GM18909 (cell line): Measurements from ENCODE around the gene SPTBN4.
"Not testable (repeated sequence)": the region's sequence is repeated elsewhere in the genome, so short reads cannot be mapped to it uniquely, and the experiment has no call there.

ENCODE experiments used
- ATAC-seq: cut with Tn5 transposase; IDR thresholded peaks from one replicate; pipeline ENCODE4 v1.9.1; 2021; ENCODE audit warnings: mild to moderate bottlenecking; ENCODE audit not compliant: unreplicated experiment, poor library complexity

The SPTBN4 gene

GRCh38 chr19:40553885-40554857, 87.4 kb downstream of the SPTBN4 start:
- ATAC-seq = no peak

- no peak for ATAC-seq
Measured at GRCh38 chr19:40555978-40556689, 89.3 kb downstream of the SPTBN4 start.

GRCh38 chr19:40556953-40557530, 90.2 kb downstream of the SPTBN4 start:
- no peak for ATAC-seq

- ATAC-seq = no peak
Measured at GRCh38 chr19:40559394-40559793, 92.6 kb downstream of the SPTBN4 start.

GRCh38 chr19:40560092-40560507, 93.3 kb downstream of the SPTBN4 start:
- ATAC-seq = no peak

GRCh38 chr19:40561947-40562346, 95.1 kb downstream of the SPTBN4 start:
- ATAC-seq = no peak

GRCh38 chr19:40564535-40564934, 97.7 kb downstream of the SPTBN4 start:
- not testable (repeated sequence) for ATAC-seq

GRCh38 chr19:40565355-40565754, 98.6 kb downstream of the SPTBN4 start:
- ATAC-seq = no peak

GRCh38 chr19:40565910-40566495, 99.2 kb downstream of the SPTBN4 start:
- ATAC-seq = no peak

- no peak for ATAC-seq
Measured at GRCh38 chr19:40567040-40567749, 100.4 kb downstream of the SPTBN4 start.

GRCh38 chr19:40567750-40568494, 101.1 kb downstream of the SPTBN4 start:
- ATAC-seq = no peak

GRCh38 chr19:40570313-40571004, 103.7 kb downstream of the SPTBN4 start:
- peak; percentile 83 for ATAC-seq

GRCh38 chr19:40571005-40571318, 104.2 kb downstream of the SPTBN4 start:
- peak; percentile 8 for ATAC-seq

- no peak for ATAC-seq
Measured at GRCh38 chr19:40571831-40572495, 105.2 kb downstream of the SPTBN4 start.

GRCh38 chr19:40575326-40575725, 108.5 kb downstream of the SPTBN4 start:
- no peak for ATAC-seq

- ATAC-seq = peak; percentile 19
Measured at GRCh38 chr19:40576151-40576584, 109.4 kb downstream of the SPTBN4 start.

GRCh38 chr19:40576585-40577451, 110.0 kb downstream of the SPTBN4 start, which contains the start of gene SHKBP1:
SHKBP1 (plus strand) TSS chr19:40576873; CDS start chr19:40576900, 27 bp downstream.
- ATAC-seq = peak; percentile 95
